GM12801 (cell line): ENCODE measurements around the gene MMP2.

Experiments used
- TF ChIP-seq, protein P1 (sequence below): IDR thresholded peaks from one replicate; pipeline ENCODE4 v1.5.1; 2011; ENCODE audit warnings: control low read depth; ENCODE audit not compliant: insufficient read length; ENCODE audit errors: extremely low read depth

Gene MMP2

DNA sequence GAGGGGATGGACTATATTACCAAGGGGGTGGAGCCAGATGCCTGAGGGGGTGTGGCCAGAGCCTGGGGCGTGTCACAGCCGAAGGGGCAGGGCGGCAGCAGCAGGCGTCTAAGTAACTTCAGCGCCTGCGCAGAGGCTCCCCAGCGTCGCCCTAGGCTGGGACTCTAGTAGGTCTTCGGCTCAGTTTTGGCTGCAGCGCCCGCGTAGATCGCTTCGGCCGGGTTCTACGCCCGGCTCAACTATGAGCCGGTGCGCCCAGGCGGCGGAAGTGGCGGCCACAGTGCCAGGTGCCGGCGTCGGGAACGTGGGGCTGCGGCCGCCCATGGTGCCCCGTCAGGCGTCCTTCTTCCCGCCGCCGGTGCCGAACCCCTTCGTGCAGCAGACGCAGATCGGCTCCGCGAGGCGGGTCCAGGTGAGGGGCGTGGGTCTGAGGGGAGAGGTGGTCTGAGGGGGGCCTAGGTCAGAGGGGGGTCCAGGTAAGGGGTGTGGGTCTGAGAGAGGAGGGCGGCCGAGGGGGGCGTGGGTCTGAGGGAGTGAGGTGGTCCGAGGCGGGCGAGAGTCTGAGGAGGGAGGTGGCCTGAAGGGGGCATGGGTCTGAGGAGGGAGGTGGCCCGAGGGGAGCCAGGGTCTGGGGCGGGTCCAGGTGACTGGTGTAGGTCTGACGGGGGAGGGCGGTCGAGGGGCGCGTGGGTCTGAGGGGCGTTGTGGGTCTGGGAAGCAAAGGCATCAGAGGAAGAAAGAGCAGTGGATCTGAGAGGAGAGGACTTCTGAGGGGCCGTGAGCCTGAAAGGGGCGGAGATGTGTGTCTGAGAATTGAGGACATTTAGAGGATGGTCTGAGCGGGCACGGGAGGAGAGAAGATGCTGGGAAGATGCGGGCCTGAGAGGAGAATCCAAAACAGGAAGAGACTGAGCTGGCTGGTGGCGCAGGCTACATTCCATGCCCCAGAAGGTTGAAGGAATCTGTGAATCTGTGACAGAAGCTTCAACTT lies 30.2 kb downstream of the MMP2 start, which contains the start of gene LPCAT2:
Gene LPCAT2, plus strand, starts transcription at position 132 of the 991 bp plus-strand sequence. Its CDS starts 110 bp downstream, at position 242.
- TF ChIP-seq, protein P1, sequence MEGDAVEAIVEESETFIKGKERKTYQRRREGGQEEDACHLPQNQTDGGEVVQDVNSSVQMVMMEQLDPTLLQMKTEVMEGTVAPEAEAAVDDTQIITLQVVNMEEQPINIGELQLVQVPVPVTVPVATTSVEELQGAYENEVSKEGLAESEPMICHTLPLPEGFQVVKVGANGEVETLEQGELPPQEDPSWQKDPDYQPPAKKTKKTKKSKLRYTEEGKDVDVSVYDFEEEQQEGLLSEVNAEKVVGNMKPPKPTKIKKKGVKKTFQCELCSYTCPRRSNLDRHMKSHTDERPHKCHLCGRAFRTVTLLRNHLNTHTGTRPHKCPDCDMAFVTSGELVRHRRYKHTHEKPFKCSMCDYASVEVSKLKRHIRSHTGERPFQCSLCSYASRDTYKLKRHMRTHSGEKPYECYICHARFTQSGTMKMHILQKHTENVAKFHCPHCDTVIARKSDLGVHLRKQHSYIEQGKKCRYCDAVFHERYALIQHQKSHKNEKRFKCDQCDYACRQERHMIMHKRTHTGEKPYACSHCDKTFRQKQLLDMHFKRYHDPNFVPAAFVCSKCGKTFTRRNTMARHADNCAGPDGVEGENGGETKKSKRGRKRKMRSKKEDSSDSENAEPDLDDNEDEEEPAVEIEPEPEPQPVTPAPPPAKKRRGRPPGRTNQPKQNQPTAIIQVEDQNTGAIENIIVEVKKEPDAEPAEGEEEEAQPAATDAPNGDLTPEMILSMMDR, result no peak

DNA sequence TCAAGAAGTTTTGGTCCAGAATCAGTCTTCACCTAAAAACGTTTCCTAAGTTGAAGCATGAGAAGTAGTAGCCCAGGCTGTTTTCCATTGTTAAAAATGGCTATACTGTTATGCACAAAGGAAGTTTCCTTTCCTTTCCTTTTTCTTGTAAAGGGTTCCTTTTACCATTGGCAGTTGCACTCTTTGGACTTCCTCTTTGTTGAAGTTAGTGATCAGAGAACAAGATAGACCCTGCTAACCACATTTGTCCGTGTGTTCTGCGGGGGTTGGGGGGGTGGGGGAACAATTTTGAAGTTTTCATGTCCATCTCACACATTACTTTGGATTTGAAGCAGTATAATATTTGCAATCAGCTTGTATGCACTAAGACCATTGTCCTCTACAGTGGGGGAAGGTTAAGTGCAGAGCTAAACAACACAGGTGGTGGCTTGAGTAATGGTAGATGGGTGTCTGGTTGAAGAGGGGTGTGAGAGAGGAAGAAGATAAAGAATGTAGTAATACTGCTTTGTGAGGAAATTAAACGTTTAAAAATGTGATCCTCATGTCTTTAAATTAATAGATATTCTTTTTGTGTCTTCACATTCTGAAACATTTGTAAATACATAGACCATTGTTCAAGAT lies 31.3 kb downstream of the MMP2 start:
- TF ChIP-seq, protein P1, result no peak

DNA sequence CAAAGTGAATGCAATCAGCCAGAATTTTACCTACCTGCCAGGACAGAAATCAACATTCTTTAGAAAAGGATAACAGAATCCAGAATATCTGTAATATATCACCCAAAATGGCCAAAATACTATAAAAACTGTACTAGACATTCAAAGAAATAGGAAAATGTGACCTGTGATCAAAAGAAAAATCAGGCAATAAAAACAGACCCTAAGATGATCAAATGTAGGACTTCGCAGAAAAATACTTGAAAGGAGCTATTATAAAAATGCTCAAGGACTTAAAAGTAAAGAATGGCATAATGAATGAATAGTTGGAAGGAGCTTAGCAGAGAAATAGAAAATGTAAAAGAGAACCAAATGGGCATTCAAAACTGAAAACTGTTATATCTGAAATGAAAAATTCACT lies 33.9 kb downstream of the MMP2 start:
- TF ChIP-seq, protein P1, result no peak

DNA sequence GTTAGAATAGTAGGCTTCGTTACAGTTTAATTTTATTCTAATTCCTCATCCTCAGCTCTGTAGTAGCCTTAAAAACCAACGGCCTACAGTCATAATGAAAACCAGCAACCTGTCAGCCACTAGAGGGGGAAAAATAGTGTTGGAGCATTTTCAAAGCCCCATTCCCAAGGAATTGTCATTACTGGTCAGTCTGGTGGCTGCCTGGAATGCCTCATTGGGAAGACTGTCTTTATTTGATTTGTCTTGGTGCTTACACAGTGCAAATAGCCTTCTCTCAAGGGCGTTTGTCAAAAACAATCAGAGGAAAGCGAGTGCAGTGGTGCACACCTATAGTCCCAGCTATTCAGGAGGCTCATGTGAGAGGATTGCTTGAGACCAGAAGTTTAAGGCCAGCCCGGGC lies 34.6 kb downstream of the MMP2 start:
- TF ChIP-seq, protein P1, result no peak

DNA sequence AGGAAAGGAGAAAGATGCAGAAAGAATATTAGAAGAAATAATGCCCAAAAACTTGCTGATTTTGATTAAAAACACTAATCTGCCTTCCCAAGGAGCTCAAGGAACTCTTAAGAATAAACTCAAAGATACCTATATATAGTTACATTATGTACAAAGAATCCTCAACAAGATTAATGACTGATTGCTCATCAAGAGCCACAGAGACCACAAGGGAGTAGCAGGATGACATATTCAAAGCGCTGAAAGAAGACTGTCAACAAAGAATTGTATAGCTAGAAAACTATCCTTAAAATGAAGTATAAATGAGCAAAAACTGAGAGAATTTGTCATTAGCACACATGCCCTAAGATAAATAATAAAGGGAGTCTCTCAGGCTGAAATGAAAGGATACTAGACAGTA lies 36.1 kb downstream of the MMP2 start:
- TF ChIP-seq, protein P1, result no peak

DNA sequence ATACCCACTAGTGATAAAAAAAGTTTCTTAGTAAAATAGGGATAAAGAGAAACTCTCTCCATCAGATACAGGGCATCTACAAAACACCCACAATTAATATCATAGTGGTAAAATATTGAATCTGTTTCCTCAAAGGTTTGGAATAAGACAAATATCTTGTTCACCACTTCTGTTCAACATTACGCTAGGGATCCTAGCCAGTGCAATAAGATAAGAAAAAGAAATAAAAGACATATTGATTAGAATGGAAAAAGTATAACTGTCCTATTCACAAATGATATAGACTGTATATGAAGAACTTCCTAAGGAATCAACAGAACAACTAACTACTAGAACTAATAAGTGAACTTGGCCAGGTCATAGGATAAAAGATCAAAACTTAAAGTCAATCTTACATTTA lies 42.8 kb downstream of the MMP2 start:
- TF ChIP-seq, protein P1, result no peak

DNA sequence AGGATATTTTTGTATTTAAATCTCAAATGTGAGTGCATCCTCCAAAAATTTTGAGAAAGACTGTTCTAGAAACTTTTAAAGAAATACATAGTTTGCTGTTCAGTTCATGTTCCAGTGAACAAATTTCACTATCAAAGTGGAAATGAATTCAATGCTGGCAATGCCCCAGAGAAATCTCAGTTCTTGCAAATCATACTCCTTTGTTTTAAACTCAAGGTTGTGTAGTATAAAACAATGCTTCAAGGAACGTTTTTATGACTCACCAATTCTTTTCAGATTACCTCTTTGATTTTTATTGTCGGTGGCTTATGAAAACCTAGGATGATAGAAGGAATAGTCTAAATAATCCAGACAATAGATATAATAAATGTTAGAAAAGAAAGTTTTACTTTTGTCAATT lies 47.4 kb downstream of the MMP2 start:
- TF ChIP-seq, protein P1, result no peak
